Right atrium auricular region (tissue), 2 donors: ENCODE results near the gene UBIAD1. TPM values are rescaled to one million over a fixed set of nuclear protein-coding genes. Genes with fewer than 3 reads are reported as not detected.

ENCODE experiments used
- DNase-seq: peaks from one replicate; pipeline ENCODE4 v3.0.0-alpha.2; 2019; ENCODE audit warnings: low spot score
- H3K27ac ChIP-seq, 2 donors: fragments of 200-600 bp; sonication (generic); 1 replicate in 1 of 2; 2 replicates in 1 of 2; pipeline ENCODE4 v1.5.1; 2016 to 2019
- H3K27me3 ChIP-seq, 2 donors: fragments of 200-600 bp; sonication (generic); one replicate each; pipeline versions ENCODE4 v1.5.1 to v1.6.0; 2017 to 2019
- H3K36me3 ChIP-seq: fragments of 200-600 bp; sonication (generic); one replicate; pipeline ENCODE4 v1.5.1; 2016
- H3K4me1 ChIP-seq, 2 donors: fragments of 200-600 bp; sonication (generic); one replicate each; pipeline versions ENCODE4 v1.5.1 to v1.6.0; 2017 to 2019
- H3K4me3 ChIP-seq, 2 donors: fragments of 200-600 bp; sonication (generic); 1 replicate in 1 of 2; 2 replicates in 1 of 2; pipeline ENCODE4 v1.5.1; 2017 to 2019; ENCODE audit warnings: mild to moderate bottlenecking in 1 of 2, moderate library complexity in 1 of 2
- H3K9me3 ChIP-seq, 2 donors: fragments of 200-600 bp; sonication (generic); one replicate each; pipeline ENCODE4 v1.5.1; 2019
- CTCF ChIP-seq, 2 donors: fragments of 200-600 bp; sonication (generic); IDR thresholded peaks; one replicate each; pipeline ENCODE4 v1.5.1; 2019; ENCODE audit warnings: antibody characterized with exemption in 2 of 2
- total RNA-seq, 2 donors: library from RNA; depleted of rRNA; stranded (reverse); fragments of >200 nt; gene quantifications; one replicate each; pipeline ENCODE4 v1.1.0, GENCODE V29; 2016

UBIAD1 gene
- total RNA-seq, 2 donors from 2014 or later, result 12.0 to 13.9 TPM

DNA sequence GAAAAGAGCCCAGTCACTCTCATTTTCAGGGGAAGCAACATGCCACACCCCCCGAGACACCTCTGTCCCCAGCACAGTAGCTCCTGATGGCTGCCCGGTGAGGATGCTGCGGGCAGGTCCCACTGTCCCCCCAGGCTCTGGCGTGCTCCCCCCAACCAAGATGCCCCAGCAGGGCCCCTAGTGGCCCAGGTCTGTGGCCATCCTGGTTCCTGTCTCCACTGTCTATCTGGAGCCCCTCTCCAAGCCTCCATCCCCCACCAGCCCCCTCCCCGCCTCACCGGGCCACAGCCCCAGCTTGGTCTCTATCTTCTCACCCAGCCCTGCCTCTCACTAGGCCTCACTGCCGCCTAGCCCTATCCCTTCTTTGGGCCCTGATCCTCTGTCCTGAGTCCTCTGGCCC, 61.8 kb downstream of the UBIAD1 start:
- no peak for DNase-seq
- Histone ChIP-seq H3K9me3 (no peaks in the 10 kb centered on the region), H3K4me3 (no peak overlapping the region), H3K36me3 (no peaks in the 10 kb centered on the region), H3K27ac (no peak overlapping the region), H3K27me3 (no peaks in the 10 kb centered on the region), H3K4me1 (no peaks in the 10 kb centered on the region)
- no peak for TF ChIP-seq CTCF (IDR thresholded peaks at IDR 0.05)

DNA sequence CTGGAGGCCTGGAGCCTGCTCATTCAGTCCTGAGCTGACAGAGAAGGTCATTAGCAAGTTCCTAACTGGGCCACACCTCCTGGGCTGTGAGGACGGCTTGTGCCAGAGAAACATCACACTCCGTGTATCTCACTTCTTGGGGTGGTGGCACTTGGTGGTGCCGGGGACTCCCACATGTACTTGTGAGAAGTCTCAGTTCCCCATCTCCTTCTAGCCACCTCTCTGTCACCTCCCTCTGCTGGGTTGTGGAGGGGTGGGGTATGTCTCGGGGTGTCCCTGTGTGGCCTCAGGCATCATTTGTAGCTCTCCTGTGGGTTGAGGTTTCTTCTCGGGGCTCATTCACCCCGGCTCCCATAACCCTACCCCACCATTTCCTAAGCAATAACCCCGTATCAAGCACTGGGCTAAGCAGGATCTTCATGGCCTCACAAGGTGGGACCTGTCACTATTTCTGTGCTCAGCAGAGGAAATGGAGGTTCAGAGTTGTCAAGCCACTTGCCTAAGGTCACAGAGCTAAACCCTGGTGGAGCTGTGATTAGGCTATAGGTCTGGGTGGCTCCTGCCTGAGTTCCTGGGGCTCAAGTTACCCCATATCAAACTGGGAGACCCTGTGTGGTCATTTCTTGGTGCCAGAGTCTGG, 62.5 kb downstream of the UBIAD1 start:
- Histone ChIP-seq H3K27me3 (no peaks in the 10 kb centered on the region), H3K27ac (no peak overlapping the region), H3K9me3 (no peaks in the 10 kb centered on the region), H3K4me1 (no peaks in the 10 kb centered on the region), H3K4me3 (no peak overlapping the region), H3K36me3 (no peaks in the 10 kb centered on the region)
- DNase-seq, result no peak
- TF ChIP-seq CTCF (IDR thresholded peaks at IDR 0.05), result no peak

- no peaks in the 10 kb centered on the region for H3K9me3 ChIP-seq
- peak; percentile 31 to 81 for TF ChIP-seq CTCF (IDR thresholded peaks at IDR 0.05)
- H3K36me3 ChIP-seq, result no peaks in the 10 kb centered on the region
- no peak overlapping the region for H3K4me3 ChIP-seq
- no peak for DNase-seq
- no peaks in the 10 kb centered on the region for H3K4me1 ChIP-seq
- no peak overlapping the region for H3K27ac ChIP-seq
- H3K27me3 ChIP-seq, result no peaks in the 10 kb centered on the region
Observed at GRCh38 chr1:11337580-11338073, 64.6 kb downstream of the UBIAD1 start.

Other genes with a start within 250 kb of the UBIAD1 start
- gene MASP2, start 226.0 kb upstream of the UBIAD1 start, total RNA-seq, result not detected
- 10 to 100 TPM; 52.8 to 71.5 TPM for gene SRM, start 213.2 kb upstream of the UBIAD1 start, total RNA-seq
- 10 to 100 TPM; 20.5 to 22.0 TPM for gene EXOSC10, start 173.3 kb upstream of the UBIAD1 start, total RNA-seq
- gene ANGPTL7, start 83.8 kb upstream of the UBIAD1 start, total RNA-seq, result 1 to 10 TPM; 1.6 to 4.8 TPM
- gene MTOR, start 10.6 kb upstream of the UBIAD1 start, total RNA-seq, result 10 to 100 TPM; 28.1 to 36.0 TPM
- under 1 TPM in 1 of 2 donors, not detected in 1; 0.16 TPM for gene DISP3, start 206.0 kb downstream of the UBIAD1 start, total RNA-seq